Muscle of leg (tissue), 11 donors: ENCODE measurements around the gene NEU1. TPM values are rescaled to one million over a fixed set of nuclear protein-coding genes. Genes with fewer than 3 reads are reported as not detected.

Experiments used
- DNase-seq: peaks from one replicate; pipeline ENCODE4 v3.0.0; 2013
- H3K27ac ChIP-seq: one replicate; pipeline ENCODE4 v1.5.1; 2013; ENCODE audit warnings: mild to moderate bottlenecking, low read length, control low read depth
- H3K27me3 ChIP-seq: one replicate; pipeline ENCODE4 v1.6.1; 2013; ENCODE audit warnings: low read length; ENCODE audit not compliant: control insufficient read depth, insufficient read depth
- H3K36me3 ChIP-seq: one replicate; pipeline ENCODE4 v1.6.1; 2013; ENCODE audit warnings: low read length; ENCODE audit not compliant: control insufficient read depth, insufficient read depth
- H3K4me1 ChIP-seq: one replicate; pipeline ENCODE4 v1.6.1; 2013; ENCODE audit warnings: low read length; ENCODE audit not compliant: control insufficient read depth, insufficient read depth
- H3K4me3 ChIP-seq: one replicate; pipeline ENCODE4 v1.5.1; 2013; ENCODE audit warnings: low read length, control low read depth
- H3K9me3 ChIP-seq: replicated peaks from 2 replicates; pipeline ENCODE4 v1.6.1; 2013; ENCODE audit warnings: low read depth, low read length; ENCODE audit not compliant: control insufficient read depth
- WGBS: methylation state at CpG from one replicate; pipeline ENCODE4 v1.1.5; 2013; ENCODE audit warnings: missing lambda C conversion rate; ENCODE audit not compliant: insufficient coverage; 5-methylcytosine and 5-hydroxymethylcytosine counted together
- polyA plus RNA-seq, 8 donors: library from polyadenylated mRNA; unstranded; fragments of 120-200 nt; gene quantifications; one replicate each; pipeline versions ENCODE4 v1.2.1 to v1.2.3, GENCODE V29; 2013; ENCODE audit warnings: inconsistent platforms in 1 of 8, low replicate concordance in 1 of 8; ENCODE audit not compliant: insufficient read length in 8 of 8, insufficient read depth in 1 of 8
- total RNA-seq: library from RNA; stranded (reverse); fragments of 120-200 nt; gene quantifications from one replicate; pipeline ENCODE4 v1.2.4, GENCODE V29; 2013

NEU1 gene
- total and polyA plus RNA-seq, 9 donors = 14.5 to 27.1 (median 18.5) TPM

- H3K27ac ChIP-seq = no peak overlapping the region
- H3K36me3 ChIP-seq = no peaks in the 10 kb centered on the region
- peaks cover 3% of the 10 kb centered on the region for H3K27me3 ChIP-seq
- no peaks in the 10 kb centered on the region for H3K9me3 ChIP-seq
- WGBS = no CpG with 5 or more reads among the region's 1 CpG
- no peak for DNase-seq
- H3K4me1 ChIP-seq = peaks cover 14% of the 10 kb centered on the region
- H3K4me3 ChIP-seq = no peak overlapping the region
Observed at GRCh38 chr6:31905041-31905440, 42.4 kb upstream of the NEU1 start.

GRCh38 chr6:31903957-31904356, 41.3 kb upstream of the NEU1 start:
- H3K9me3 ChIP-seq = no peaks in the 10 kb centered on the region
- H3K4me1 ChIP-seq = peaks cover 19% of the 10 kb centered on the region
- H3K27ac ChIP-seq = no peak overlapping the region
- no peak for DNase-seq
- H3K27me3 ChIP-seq = peaks cover 3% of the 10 kb centered on the region
- no peak overlapping the region for H3K4me3 ChIP-seq
- WGBS = 91% methylated on average over 1 of the region's 3 CpGs
- H3K36me3 ChIP-seq = peaks cover 5% of the 10 kb centered on the region

- Histone ChIP-seq H3K9me3 (no peaks in the 10 kb centered on the region), H3K27ac (peak within 1 kb of the TSS; percentile 92), H3K36me3 (peaks cover 5% of the 10 kb centered on the region), H3K4me3 (peak within 1 kb of the TSS; percentile 74), H3K4me1 (peaks cover 25% of the 10 kb centered on the region), H3K27me3 (no peaks in the 10 kb centered on the region)
- DNase-seq = peak; percentile 99
- under 1% methylated on average over 44 of the region's 77 CpGs for WGBS
Observed at GRCh38 chr6:31901953-31902643, 39.5 kb upstream of the NEU1 start, which contains the start of gene ZBTB12. TSS of gene ZBTB12 (minus strand) at chr6:31902086. CDS start at chr6:31901305, 781 bp downstream.

- Histone ChIP-seq H3K27me3 (no peaks in the 10 kb centered on the region), H3K4me3 (peak overlapping the region; percentile 74), H3K4me1 (peaks cover 30% of the 10 kb centered on the region), H3K27ac (peak overlapping the region; percentile 92), H3K9me3 (no peaks in the 10 kb centered on the region), H3K36me3 (peaks cover 6% of the 10 kb centered on the region)
- peak; percentile 78 for DNase-seq
- WGBS = 1% methylated on average over 10 of the region's 45 CpGs
Observed at GRCh38 chr6:31901415-31901952, 38.9 kb upstream of the NEU1 start.

GRCh38 chr6:31900917-31901414, 38.3 kb upstream of the NEU1 start:
- 20% methylated on average over 25 of the region's 29 CpGs for WGBS
- Histone ChIP-seq H3K27me3 (no peaks in the 10 kb centered on the region), H3K27ac (peak overlapping the region; percentile 92), H3K4me1 (peaks cover 32% of the 10 kb centered on the region), H3K9me3 (no peaks in the 10 kb centered on the region), H3K4me3 (peak overlapping the region; percentile 74), H3K36me3 (peaks cover 8% of the 10 kb centered on the region)
- peak; percentile 29 for DNase-seq

- H3K36me3 ChIP-seq = peaks cover 10% of the 10 kb centered on the region
- H3K27ac ChIP-seq = no peak overlapping the region
- H3K4me1 ChIP-seq = peaks cover 32% of the 10 kb centered on the region
- no peak overlapping the region for H3K4me3 ChIP-seq
- H3K9me3 ChIP-seq = no peaks in the 10 kb centered on the region
- no peaks in the 10 kb centered on the region for H3K27me3 ChIP-seq
- DNase-seq = no peak
- 77% methylated on average over 36 of the region's 49 CpGs for WGBS
Observed at GRCh38 chr6:31899882-31900722, 37.5 kb upstream of the NEU1 start.

GRCh38 chr6:31899215-31899614, 36.6 kb upstream of the NEU1 start:
- H3K9me3 ChIP-seq = no peaks in the 10 kb centered on the region
- H3K4me3 ChIP-seq = no peak overlapping the region
- no peak overlapping the region for H3K27ac ChIP-seq
- H3K4me1 ChIP-seq = peaks cover 32% of the 10 kb centered on the region
- WGBS = 48% methylated on average over 5 of the region's 5 CpGs
- H3K36me3 ChIP-seq = peaks cover 18% of the 10 kb centered on the region
- no peaks in the 10 kb centered on the region for H3K27me3 ChIP-seq
- DNase-seq = no peak

GRCh38 chr6:31898383-31899011, 35.9 kb upstream of the NEU1 start:
- 0% methylated on average over 1 of the region's 8 CpGs for WGBS
- H3K27ac ChIP-seq = peak overlapping the region; percentile 92
- peaks cover 32% of the 10 kb centered on the region for H3K4me1 ChIP-seq

GRCh38 chr6:31897612-31898382, 35.2 kb upstream of the NEU1 start, which contains the start of gene EHMT2:
TSS of gene EHMT2 (minus strand) at chr6:31897698. CDS start at chr6:31897677, 21 bp downstream.
- H3K9me3 ChIP-seq = no peaks in the 10 kb centered on the region
- 0% methylated on average over 44 of the region's 49 CpGs for WGBS
- DNase-seq = peak; percentile 94

More at GRCh38 chr6:31898383-31899011, 35.9 kb upstream of the NEU1 start:
- no peaks in the 10 kb centered on the region for H3K27me3 ChIP-seq
- H3K4me3 ChIP-seq = peak overlapping the region; percentile 72
- peaks cover 22% of the 10 kb centered on the region for H3K36me3 ChIP-seq
- peak; percentile 68 for DNase-seq
- H3K9me3 ChIP-seq = no peaks in the 10 kb centered on the region

More at GRCh38 chr6:31897612-31898382, 35.2 kb upstream of the NEU1 start, which contains the start of gene EHMT2:
- Histone ChIP-seq H3K4me1 (peaks cover 29% of the 10 kb centered on the region), H3K36me3 (peaks cover 29% of the 10 kb centered on the region), H3K4me3 (peak within 1 kb of the TSS; percentile 72), H3K27ac (peak within 1 kb of the TSS; percentile 92), H3K27me3 (no peaks in the 10 kb centered on the region)
